OCI-LY3 (cell line): Measurements from ENCODE around the gene PTAR1.

Experiments
- EZH2phosphoT487 ChIP-seq: fragments of 200-600 bp; shearing (Covaris generic); IDR thresholded peaks from 2 replicates; pipeline ENCODE4 v1.6.1; 2018; ENCODE audit warnings: antibody characterized with exemption, mixed run types, low read depth
- TF ChIP-seq, protein P1 (sequence below): fragments of 200-600, 300-600 bp; sonication (generic); IDR thresholded peaks from 2 replicates; pipeline ENCODE4 v1.5.1; 2014; ENCODE audit warnings: antibody characterized with exemption, low read length, low read depth

DNA sequence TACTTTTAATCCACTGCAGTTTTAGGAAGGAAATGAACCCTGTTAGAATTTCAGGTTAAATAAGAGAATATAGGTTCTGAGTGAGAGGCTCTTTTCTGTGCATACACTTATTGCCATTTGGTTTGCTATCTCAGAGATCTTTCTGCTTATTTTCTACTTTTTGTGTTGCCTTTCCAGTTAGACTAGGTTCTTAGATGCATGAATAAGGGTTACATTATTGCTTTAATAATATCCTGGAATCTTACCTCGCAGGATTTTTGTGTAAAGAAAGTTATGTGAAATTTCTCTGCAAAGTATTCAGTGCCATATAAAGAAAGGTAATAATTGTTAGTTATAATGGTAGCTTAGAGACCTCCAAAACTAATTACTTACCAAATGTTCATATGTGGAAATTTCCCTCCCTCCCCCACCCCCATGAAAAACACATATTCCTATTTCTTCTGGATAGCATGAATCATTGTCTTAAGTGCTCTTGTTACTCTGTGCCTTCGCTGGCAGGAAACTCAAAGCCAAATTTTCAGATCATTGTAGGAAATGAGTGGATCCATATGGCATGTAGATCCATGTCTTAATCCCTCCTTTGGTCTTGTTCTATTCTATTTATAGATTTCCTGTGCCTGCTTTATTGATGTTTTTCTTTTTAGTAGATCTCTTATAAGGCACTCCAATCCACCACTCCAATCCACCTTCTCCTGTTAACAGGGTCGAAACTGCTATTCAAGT is 84.9 kb downstream of the PTAR1 start:
- no peak for TF ChIP-seq EZH2phosphoT487
- TF ChIP-seq, protein P1, sequence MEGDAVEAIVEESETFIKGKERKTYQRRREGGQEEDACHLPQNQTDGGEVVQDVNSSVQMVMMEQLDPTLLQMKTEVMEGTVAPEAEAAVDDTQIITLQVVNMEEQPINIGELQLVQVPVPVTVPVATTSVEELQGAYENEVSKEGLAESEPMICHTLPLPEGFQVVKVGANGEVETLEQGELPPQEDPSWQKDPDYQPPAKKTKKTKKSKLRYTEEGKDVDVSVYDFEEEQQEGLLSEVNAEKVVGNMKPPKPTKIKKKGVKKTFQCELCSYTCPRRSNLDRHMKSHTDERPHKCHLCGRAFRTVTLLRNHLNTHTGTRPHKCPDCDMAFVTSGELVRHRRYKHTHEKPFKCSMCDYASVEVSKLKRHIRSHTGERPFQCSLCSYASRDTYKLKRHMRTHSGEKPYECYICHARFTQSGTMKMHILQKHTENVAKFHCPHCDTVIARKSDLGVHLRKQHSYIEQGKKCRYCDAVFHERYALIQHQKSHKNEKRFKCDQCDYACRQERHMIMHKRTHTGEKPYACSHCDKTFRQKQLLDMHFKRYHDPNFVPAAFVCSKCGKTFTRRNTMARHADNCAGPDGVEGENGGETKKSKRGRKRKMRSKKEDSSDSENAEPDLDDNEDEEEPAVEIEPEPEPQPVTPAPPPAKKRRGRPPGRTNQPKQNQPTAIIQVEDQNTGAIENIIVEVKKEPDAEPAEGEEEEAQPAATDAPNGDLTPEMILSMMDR = no peak
